GM23248 (cell line): ENCODE data around the gene HNMT. TPM values are rescaled to one million over a fixed set of nuclear protein-coding genes. Genes with fewer than 3 reads are reported as not detected.

Source experiments
- DNase-seq: peaks from one replicate; pipeline ENCODE4 v3.0.0-alpha.2; 2015
- H2AFZ ChIP-seq: fragments of 200-600 bp; sonication (generic); 2 replicates; pipeline ENCODE4 v1.6.1; 2016; ENCODE audit warnings: antibody characterized with exemption
- H3F3A ChIP-seq: fragments of 200-600 bp; sonication (generic); 2 replicates; pipeline ENCODE4 v1.6.1; 2016; ENCODE audit warnings: mild to moderate bottlenecking, antibody characterized with exemption, mixed run types; ENCODE audit not compliant: insufficient read depth
- H3K27ac ChIP-seq: fragments of 200-600 bp; sonication (generic); 2 replicates; pipeline ENCODE4 v1.5.1; 2016; ENCODE audit warnings: mild to moderate bottlenecking
- H3K27me3 ChIP-seq: fragments of 200-600 bp; sonication (generic); replicated peaks from 2 replicates; pipeline ENCODE4 v1.6.1; 2016; ENCODE audit warnings: mild to moderate bottlenecking; ENCODE audit not compliant: insufficient read depth
- H3K36me3 ChIP-seq: fragments of 200-600 bp; sonication (generic); 2 replicates; pipeline ENCODE4 v1.6.1; 2016; ENCODE audit warnings: low read depth, mild to moderate bottlenecking
- H3K4me1 ChIP-seq: fragments of 200-600 bp; sonication (generic); 2 replicates; pipeline ENCODE4 v1.6.1; 2016; ENCODE audit warnings: mild to moderate bottlenecking; ENCODE audit not compliant: insufficient read depth
- H3K4me2 ChIP-seq: fragments of 200-600 bp; sonication (generic); one replicate; pipeline ENCODE4 v1.6.1; 2016; ENCODE audit warnings: mild to moderate bottlenecking; ENCODE audit not compliant: unreplicated experiment
- H3K4me3 ChIP-seq: fragments of 200-600 bp; sonication (generic); 2 replicates; pipeline ENCODE4 v1.5.1; 2016; ENCODE audit warnings: mild to moderate bottlenecking
- H3K79me2 ChIP-seq: fragments of 200-600 bp; sonication (generic); 2 replicates; pipeline ENCODE4 v1.6.1; 2016; ENCODE audit warnings: mild to moderate bottlenecking; ENCODE audit not compliant: insufficient read depth
- H3K9ac ChIP-seq: fragments of 200-600 bp; sonication (generic); 2 replicates; pipeline ENCODE4 v1.6.1; 2016; ENCODE audit warnings: mild to moderate bottlenecking
- H3K9me2 ChIP-seq: fragments of 200-600 bp; sonication (generic); 2 replicates; pipeline ENCODE4 v1.6.1; 2016; ENCODE audit warnings: mixed run types, mild to moderate bottlenecking, moderate library complexity; ENCODE audit not compliant: insufficient read depth
- H3K9me3 ChIP-seq: fragments of 200-600 bp; sonication (generic); one replicate; pipeline ENCODE4 v1.6.1; 2017; ENCODE audit warnings: low read depth
- H4K20me1 ChIP-seq: fragments of 200-600 bp; sonication (generic); 2 replicates; pipeline ENCODE4 v1.6.0; 2016; ENCODE audit not compliant: insufficient read depth
- EZH2 ChIP-seq: fragments of 200-600 bp; sonication (generic); IDR thresholded peaks from 2 replicates; pipeline ENCODE4 v1.6.1; 2018; ENCODE audit warnings: antibody characterized with exemption, mild to moderate bottlenecking; ENCODE audit not compliant: insufficient read depth, poor library complexity, severe bottlenecking
- EZH2phosphoT487 ChIP-seq: fragments of 200-600 bp; sonication (generic); IDR thresholded peaks from 2 replicates; pipeline ENCODE4 v1.6.1; 2018; ENCODE audit warnings: antibody characterized with exemption, moderate library complexity, mild to moderate bottlenecking, low read depth; ENCODE audit not compliant: insufficient read depth
- WGBS, 2 experiments: methylation state at CpG; one replicate each; pipeline ENCODE4 v1.1.6; 2015 to 2017; ENCODE audit warnings: low lambda C conversion rate in 2 of 2, low coverage in 1 of 2; ENCODE audit errors: missing lambda C conversion rate in 2 of 2; 5-methylcytosine and 5-hydroxymethylcytosine counted together
- in situ Hi-C: fragments of 300-500 bp; cut with MboI; formaldehyde crosslinking; loops from 2 replicates; pipeline ENCODE4 v1.15.0; 2020
- polyA plus RNA-seq: library from polyadenylated mRNA; unstranded; fragments of >200 nt; fragmentation: Nextera tagmentation; extraction: Ambion mirVana; gene quantifications from 2 replicates; pipeline ENCODE4 v1.2.1, GENCODE V29; 2016
- total RNA-seq: library from RNA; depleted of rRNA; stranded (reverse); fragments of >200 nt; shearing (Covaris generic); gene quantifications from 2 replicates; pipeline ENCODE4 v1.2.3, GENCODE V29; 2014

HNMT gene
- total and polyA plus RNA-seq, 2 experiments from 2014 or later: 6.8 to 7.3 TPM

DNA sequence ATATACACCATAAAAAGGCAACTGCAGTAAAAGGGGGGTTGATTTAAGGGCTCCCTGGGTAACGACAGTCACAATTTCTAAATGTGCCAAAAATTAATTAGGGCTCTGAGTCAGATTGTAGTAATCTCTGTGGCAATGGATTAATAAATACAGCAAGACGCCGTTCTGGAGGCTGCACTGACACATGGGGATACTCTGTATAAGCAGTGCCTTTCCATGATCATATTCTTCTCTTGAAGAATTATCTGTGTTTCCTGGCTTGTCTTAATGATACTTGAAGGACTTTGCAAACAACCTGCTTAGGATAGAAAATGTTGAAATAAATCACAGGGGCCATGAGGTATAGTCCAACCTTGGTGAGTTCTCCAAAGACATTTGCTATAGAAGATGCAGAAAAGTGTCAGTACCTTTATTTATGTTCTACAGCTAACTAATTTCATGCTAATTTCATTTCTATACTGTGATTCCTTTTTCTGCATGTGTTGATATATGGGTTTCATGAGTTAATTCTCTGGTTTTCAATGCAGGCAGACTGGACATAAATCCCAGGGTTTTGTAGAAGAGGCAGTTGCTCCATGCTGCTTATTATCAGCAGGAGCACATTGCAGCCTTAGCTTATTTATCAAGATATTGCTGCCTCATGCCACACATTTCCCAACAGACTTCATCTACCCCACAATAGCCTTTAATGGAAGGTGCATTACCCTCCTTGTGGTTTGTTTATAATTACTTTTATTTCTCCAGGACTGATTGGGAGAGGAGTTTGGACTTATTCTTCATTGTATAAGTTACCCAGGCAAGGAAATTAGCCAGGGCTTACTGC is 54.8 kb downstream of the HNMT start:
- no peak overlapping the region for H2AFZ ChIP-seq
- H3K9me3 ChIP-seq: no peaks in the 10 kb centered on the region
- H3K9ac ChIP-seq: no peak overlapping the region
- 2 to 3% methylated on average over 3 of the region's 3 CpGs for WGBS, 2 experiments
- H3K4me3 ChIP-seq: no peak overlapping the region
- in situ Hi-C loops: no loop called here
- H3K79me2 ChIP-seq: no peaks in the 10 kb centered on the region
- peak; percentile 3 for DNase-seq
- no peaks in the 10 kb centered on the region for H3K27me3 ChIP-seq
- no peaks in the 10 kb centered on the region for H3F3A ChIP-seq
- TF ChIP-seq EZH2: no peak
- no peak for TF ChIP-seq EZH2phosphoT487
- no peaks in the 10 kb centered on the region for H3K36me3 ChIP-seq
- no peaks in the 10 kb centered on the region for H3K9me2 ChIP-seq
- H4K20me1 ChIP-seq: no peaks in the 10 kb centered on the region
- no peaks in the 10 kb centered on the region for H3K4me1 ChIP-seq
- no peak overlapping the region for H3K27ac ChIP-seq
- no peak overlapping the region for H3K4me2 ChIP-seq

DNA sequence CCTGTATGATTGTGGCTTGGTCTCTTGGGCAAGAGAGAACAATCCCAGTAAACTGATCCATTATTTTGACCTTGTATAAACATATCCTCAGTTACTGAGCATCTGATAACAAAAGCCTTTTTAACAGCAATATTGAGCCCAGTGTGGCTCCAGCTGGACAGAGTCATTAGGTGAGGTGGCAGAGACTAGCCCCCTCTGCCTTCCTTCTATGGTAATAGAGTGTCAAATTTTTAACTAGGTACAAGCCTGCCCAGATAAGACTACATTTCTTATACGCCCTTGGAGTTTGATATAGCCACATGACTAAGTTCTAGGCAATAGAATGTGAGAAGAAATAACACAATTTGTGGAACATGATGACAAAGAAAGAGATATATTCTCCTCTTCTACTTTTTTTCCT is 56.2 kb downstream of the HNMT start:
- Histone ChIP-seq H3K4me2 (no peak overlapping the region), H3F3A (no peaks in the 10 kb centered on the region), H3K4me1 (no peaks in the 10 kb centered on the region), H3K79me2 (no peaks in the 10 kb centered on the region), H3K9me2 (no peaks in the 10 kb centered on the region), H3K9ac (no peak overlapping the region), H3K27ac (no peak overlapping the region), H4K20me1 (no peaks in the 10 kb centered on the region), H3K9me3 (no peaks in the 10 kb centered on the region), H3K36me3 (no peaks in the 10 kb centered on the region), H3K27me3 (no peaks in the 10 kb centered on the region), H3K4me3 (no peak overlapping the region), H2AFZ (no peak overlapping the region)
- WGBS, 2 experiments: 65 to 71% methylated on average over 1 of the region's 1 CpG
- DNase-seq: no peak
- no peak for TF ChIP-seq EZH2
- in situ Hi-C loops: no loop called here

DNA sequence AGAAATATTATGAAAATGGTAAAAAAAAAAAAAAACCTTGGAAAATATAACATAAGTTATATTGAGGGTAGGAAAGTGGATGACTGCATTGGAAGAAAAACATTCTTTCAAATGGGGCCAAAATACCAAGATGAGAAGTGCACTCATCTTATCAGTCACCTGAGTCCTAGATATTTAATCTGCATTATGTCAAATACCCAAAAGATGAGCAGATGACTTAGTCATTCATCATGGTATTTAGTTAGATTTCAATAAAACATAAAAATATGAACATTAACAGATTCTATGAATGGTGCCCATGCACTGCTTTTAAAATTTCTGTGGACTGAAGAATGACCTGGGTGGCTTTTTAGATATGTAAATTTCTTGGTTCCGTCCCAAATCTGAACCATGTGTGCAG is 56.9 kb downstream of the HNMT start:
- no peaks in the 10 kb centered on the region for H3F3A ChIP-seq
- H3K79me2 ChIP-seq: no peaks in the 10 kb centered on the region
- WGBS, 2 experiments: 35 to 44% methylated on average over 1 of the region's 1 CpG
- H3K4me2 ChIP-seq: no peak overlapping the region
- no peak for TF ChIP-seq EZH2phosphoT487
- no peak for TF ChIP-seq EZH2
- no peaks in the 10 kb centered on the region for H3K36me3 ChIP-seq
- H3K4me1 ChIP-seq: no peaks in the 10 kb centered on the region
- H2AFZ ChIP-seq: no peak overlapping the region
- in situ Hi-C loops: no loop called here
- no peaks in the 10 kb centered on the region for H3K9me3 ChIP-seq
- no peak overlapping the region for H3K4me3 ChIP-seq
- H3K27me3 ChIP-seq: no peaks in the 10 kb centered on the region
- no peak for DNase-seq
- no peaks in the 10 kb centered on the region for H4K20me1 ChIP-seq
- H3K9ac ChIP-seq: no peak overlapping the region
- no peak overlapping the region for H3K27ac ChIP-seq
- no peaks in the 10 kb centered on the region for H3K9me2 ChIP-seq

DNA sequence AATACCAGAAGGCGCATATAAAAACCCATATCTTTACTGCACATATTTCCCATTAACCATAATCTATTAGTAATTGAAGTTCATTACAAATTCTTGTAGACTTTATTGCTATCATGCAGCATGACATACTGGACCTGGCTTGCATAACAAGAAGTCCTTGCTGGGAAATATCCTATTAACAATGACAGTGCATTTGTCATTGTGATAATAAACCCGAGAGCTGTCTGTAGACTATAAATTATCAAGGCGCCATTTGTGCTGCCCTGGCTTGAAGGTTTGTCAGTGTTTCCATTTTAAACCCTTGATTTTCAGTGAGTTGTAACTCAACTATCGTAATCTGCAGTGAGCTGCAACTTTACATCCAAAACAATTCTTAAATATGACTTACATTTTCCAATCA is 59.0 kb downstream of the HNMT start:
- in situ Hi-C loops: no loop called here
- peak; percentile 2 for DNase-seq
- Histone ChIP-seq H3K9ac (no peak overlapping the region), H3K4me3 (no peak overlapping the region), H3K4me2 (no peak overlapping the region), H3K27ac (no peak overlapping the region), H3K79me2 (no peaks in the 10 kb centered on the region), H3K9me3 (no peaks in the 10 kb centered on the region), H3K27me3 (no peaks in the 10 kb centered on the region), H3K36me3 (no peaks in the 10 kb centered on the region), H4K20me1 (no peaks in the 10 kb centered on the region), H3K4me1 (no peaks in the 10 kb centered on the region), H2AFZ (no peak overlapping the region), H3K9me2 (no peaks in the 10 kb centered on the region), H3F3A (no peaks in the 10 kb centered on the region)
- 64 to 67% methylated on average over 4 of the region's 4 CpGs for WGBS, 2 experiments
- no peak for TF ChIP-seq EZH2
- TF ChIP-seq EZH2phosphoT487: no peak
